K562 (cell line): ENCODE data around the gene NAV2. TPM values are rescaled to one million over a fixed set of nuclear protein-coding genes. Genes with fewer than 3 reads are reported as not detected.

Experiments
- CBX2 ChIP-seq: fragments of 200-600 bp; sonication (generic); IDR thresholded peaks from one replicate; pipeline ENCODE4 v1.6.1; 2012; ENCODE audit warnings: mild to moderate bottlenecking, low read length, inconsistent platforms; ENCODE audit not compliant: insufficient read depth, poor library complexity, severe bottlenecking
- POLR2H ChIP-seq: IDR thresholded peaks from 2 replicates; pipeline ENCODE4 v1.6.1; 2016; ENCODE audit warnings: missing genetic modification characterization, low read depth, mild to moderate bottlenecking, control low read depth, missing compliant biosample characterization, moderate library complexity
- RCOR1 ChIP-seq, 2 experiments: IDR thresholded peaks; 2 replicates each; pipeline ENCODE4 v1.6.1; 2012; ENCODE audit warnings: low read depth in 2 of 2, low read length in 2 of 2, borderline replicate concordance in 1 of 2, improper control_type of control experiment in 1 of 2
- SMAD4 ChIP-seq: fragments of 250-450 bp; sonication (Bioruptor Pico); conservative IDR thresholded peaks from 2 replicates; pipeline ENCODE4 v1.8.0; 2021; ENCODE audit warnings: inconsistent platforms, mild to moderate bottlenecking, moderate library complexity
- TAF15 ChIP-seq: fragments of 200-400 bp; formaldehyde crosslinking; IDR thresholded peaks from 2 replicates; pipeline ENCODE4 v1.6.1; 2017; ENCODE audit warnings: mild to moderate bottlenecking, low read depth, low read length, moderate library complexity
- ZNF184 ChIP-seq: sonication (generic); formaldehyde crosslinking; IDR thresholded peaks from 2 replicates; pipeline ENCODE4 v1.5.0; 2020; ENCODE audit warnings: missing genetic modification reagents
- polyA plus RNA-seq, 8 experiments: library from polyadenylated mRNA; depleted of rRNA in 4 of 8; stranded (reverse) in 5 of 8; unstranded in 3 of 8; fragments of >200 nt; fragmentation: Nextera tagmentation in 2 of 8; fragmentation: Illumina TruSeq in 1 of 8; extraction: Ambion mirVana in 2 of 8; extraction: Trizol in 1 of 8; gene quantifications; 2 replicates each; pipeline versions ENCODE4 v1.2.1 to v1.2.3, GENCODE V29; 2011 to 2014; ENCODE audit warnings: inconsistent platforms in 1 of 8, missing spikeins in 1 of 8
- total RNA-seq, 7 experiments: library from RNA; depleted of rRNA in 6 of 7; stranded (reverse); fragments of >200 nt in 6 of 7; fragmentation: Illumina TruSeq in 2 of 7; extraction: Trizol in 2 of 7; gene quantifications; 2 replicates each; pipeline versions ENCODE4 v1.2.1 to v1.2.3, GENCODE V29; 2011 to 2021; ENCODE audit warnings: low replicate concordance in 1 of 7
- TF ChIP-seq, protein P1 (sequence below): fragments of 200-600 bp; sonication (generic); IDR thresholded peaks from one replicate; pipeline ENCODE4 v1.6.1; 2012; ENCODE audit warnings: mild to moderate bottlenecking, low read depth, low read length, inconsistent platforms

NAV2 gene
- total and polyA plus RNA-seq, 9 of the 15 experiments (the other 6 are each of a cell fraction or from before 2014, with no cell fraction given) = 0.03 to 0.35 (median 0.05) TPM

DNA sequence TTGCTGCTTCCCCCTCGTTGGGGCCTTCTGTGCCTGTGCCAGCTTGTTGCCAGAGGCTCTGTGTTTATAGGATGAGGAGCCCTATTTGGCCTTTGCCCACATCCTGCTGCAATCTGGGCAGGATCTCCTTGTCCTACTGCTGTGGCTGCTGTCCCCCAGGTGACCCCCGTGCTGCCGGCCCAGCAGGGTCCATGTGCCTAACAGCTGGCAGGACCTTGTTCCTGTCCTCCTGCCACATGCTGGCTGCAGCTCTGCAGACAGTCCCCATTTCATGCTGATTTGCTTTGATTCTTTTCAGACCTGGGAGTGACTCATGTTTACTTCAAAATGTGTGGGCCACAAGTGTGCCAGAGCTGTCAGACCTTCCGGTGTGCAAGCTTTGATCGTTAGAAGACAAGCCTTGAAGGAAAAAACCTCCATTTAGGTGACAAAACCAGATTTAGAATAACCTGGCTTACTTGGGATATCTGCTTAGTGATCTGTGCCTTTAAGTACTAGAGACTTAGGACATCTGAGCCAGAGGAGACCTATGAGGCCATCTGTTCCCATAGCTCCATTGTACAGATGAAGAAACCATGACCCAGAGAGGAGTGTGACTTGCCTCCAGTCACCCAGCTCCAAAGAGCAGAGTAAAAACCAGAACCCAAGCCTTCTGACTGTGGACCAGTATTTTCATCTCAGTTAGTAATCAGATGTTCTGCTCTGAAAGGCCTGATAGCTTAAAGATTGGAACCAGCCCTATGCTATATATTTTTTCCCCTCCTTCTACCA is 11.1 kb downstream of the NAV2 start (continued):
- TF ChIP-seq, protein P1, sequence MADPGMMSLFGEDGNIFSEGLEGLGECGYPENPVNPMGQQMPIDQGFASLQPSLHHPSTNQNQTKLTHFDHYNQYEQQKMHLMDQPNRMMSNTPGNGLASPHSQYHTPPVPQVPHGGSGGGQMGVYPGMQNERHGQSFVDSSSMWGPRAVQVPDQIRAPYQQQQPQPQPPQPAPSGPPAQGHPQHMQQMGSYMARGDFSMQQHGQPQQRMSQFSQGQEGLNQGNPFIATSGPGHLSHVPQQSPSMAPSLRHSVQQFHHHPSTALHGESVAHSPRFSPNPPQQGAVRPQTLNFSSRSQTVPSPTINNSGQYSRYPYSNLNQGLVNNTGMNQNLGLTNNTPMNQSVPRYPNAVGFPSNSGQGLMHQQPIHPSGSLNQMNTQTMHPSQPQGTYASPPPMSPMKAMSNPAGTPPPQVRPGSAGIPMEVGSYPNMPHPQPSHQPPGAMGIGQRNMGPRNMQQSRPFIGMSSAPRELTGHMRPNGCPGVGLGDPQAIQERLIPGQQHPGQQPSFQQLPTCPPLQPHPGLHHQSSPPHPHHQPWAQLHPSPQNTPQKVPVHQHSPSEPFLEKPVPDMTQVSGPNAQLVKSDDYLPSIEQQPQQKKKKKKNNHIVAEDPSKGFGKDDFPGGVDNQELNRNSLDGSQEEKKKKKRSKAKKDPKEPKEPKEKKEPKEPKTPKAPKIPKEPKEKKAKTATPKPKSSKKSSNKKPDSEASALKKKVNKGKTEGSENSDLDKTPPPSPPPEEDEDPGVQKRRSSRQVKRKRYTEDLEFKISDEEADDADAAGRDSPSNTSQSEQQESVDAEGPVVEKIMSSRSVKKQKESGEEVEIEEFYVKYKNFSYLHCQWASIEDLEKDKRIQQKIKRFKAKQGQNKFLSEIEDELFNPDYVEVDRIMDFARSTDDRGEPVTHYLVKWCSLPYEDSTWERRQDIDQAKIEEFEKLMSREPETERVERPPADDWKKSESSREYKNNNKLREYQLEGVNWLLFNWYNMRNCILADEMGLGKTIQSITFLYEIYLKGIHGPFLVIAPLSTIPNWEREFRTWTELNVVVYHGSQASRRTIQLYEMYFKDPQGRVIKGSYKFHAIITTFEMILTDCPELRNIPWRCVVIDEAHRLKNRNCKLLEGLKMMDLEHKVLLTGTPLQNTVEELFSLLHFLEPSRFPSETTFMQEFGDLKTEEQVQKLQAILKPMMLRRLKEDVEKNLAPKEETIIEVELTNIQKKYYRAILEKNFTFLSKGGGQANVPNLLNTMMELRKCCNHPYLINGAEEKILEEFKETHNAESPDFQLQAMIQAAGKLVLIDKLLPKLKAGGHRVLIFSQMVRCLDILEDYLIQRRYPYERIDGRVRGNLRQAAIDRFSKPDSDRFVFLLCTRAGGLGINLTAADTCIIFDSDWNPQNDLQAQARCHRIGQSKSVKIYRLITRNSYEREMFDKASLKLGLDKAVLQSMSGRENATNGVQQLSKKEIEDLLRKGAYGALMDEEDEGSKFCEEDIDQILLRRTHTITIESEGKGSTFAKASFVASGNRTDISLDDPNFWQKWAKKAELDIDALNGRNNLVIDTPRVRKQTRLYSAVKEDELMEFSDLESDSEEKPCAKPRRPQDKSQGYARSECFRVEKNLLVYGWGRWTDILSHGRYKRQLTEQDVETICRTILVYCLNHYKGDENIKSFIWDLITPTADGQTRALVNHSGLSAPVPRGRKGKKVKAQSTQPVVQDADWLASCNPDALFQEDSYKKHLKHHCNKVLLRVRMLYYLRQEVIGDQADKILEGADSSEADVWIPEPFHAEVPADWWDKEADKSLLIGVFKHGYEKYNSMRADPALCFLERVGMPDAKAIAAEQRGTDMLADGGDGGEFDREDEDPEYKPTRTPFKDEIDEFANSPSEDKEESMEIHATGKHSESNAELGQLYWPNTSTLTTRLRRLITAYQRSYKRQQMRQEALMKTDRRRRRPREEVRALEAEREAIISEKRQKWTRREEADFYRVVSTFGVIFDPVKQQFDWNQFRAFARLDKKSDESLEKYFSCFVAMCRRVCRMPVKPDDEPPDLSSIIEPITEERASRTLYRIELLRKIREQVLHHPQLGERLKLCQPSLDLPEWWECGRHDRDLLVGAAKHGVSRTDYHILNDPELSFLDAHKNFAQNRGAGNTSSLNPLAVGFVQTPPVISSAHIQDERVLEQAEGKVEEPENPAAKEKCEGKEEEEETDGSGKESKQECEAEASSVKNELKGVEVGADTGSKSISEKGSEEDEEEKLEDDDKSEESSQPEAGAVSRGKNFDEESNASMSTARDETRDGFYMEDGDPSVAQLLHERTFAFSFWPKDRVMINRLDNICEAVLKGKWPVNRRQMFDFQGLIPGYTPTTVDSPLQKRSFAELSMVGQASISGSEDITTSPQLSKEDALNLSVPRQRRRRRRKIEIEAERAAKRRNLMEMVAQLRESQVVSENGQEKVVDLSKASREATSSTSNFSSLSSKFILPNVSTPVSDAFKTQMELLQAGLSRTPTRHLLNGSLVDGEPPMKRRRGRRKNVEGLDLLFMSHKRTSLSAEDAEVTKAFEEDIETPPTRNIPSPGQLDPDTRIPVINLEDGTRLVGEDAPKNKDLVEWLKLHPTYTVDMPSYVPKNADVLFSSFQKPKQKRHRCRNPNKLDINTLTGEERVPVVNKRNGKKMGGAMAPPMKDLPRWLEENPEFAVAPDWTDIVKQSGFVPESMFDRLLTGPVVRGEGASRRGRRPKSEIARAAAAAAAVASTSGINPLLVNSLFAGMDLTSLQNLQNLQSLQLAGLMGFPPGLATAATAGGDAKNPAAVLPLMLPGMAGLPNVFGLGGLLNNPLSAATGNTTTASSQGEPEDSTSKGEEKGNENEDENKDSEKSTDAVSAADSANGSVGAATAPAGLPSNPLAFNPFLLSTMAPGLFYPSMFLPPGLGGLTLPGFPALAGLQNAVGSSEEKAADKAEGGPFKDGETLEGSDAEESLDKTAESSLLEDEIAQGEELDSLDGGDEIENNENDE = no peak
- TF ChIP-seq POLR2H (tag) (no peak), RCOR1 (IDR thresholded peaks at IDR 0.05; ENCODE audit: borderline replicate concordance in 1 of 2, low read depth in 2 of 2, low read length in 2 of 2) (no peak), ZNF184 (CRISPR knock-in tag) (no peak), TAF15 (no peak), SMAD4 (CRISPR knock-in tag) (no peak), CBX2 (no peak)
